ENCODE measurements around the gene ZNF341.

ZNF341 gene

GRCh38 chr20:33709398-33709797 lies 22.4 kb upstream of the ZNF341 start:
- Histone ChIP-seq H3K14ac (ENCODE audit: low read length) (no peak overlapping the region), H2BK15ac (ENCODE audit: low read length) (no peak overlapping the region), H3K79me1 (ENCODE audit: low read depth, low read length) (no peaks in the 10 kb centered on the region), H4K8ac (ENCODE audit: low read depth, low read length) (no peak overlapping the region), H3K4me3 (ENCODE audit: low read length in 2 of 2) (no peak overlapping the region), H2AFZ (ENCODE audit: low read length) (no peak overlapping the region), H3K4me2 (ENCODE audit: insufficient read depth, low read length, poor library complexity, severe bottlenecking) (no peak overlapping the region), H4K91ac (ENCODE audit: low read depth, low read length, poor library complexity) (no peak overlapping the region), H2BK120ac (ENCODE audit: low read depth, low read length) (no peak overlapping the region), H3K9me3 (replicated peaks in 1 of 2; ENCODE audit: control insufficient read depth in 2 of 2, insufficient read depth in 1 of 2, low read depth in 1 of 2, low read length in 2 of 2) (no peaks in the 10 kb centered on the region), H3K9ac (ENCODE audit: low read depth, low read length, poor library complexity) (no peak overlapping the region), H2AK5ac (ENCODE audit: low read depth, low read length) (no peak overlapping the region), H3K4ac (ENCODE audit: low read length) (no peak overlapping the region), H3K27ac (replicated peaks; ENCODE audit: low read length) (no peak overlapping the region), H3K23ac (ENCODE audit: low read depth, low read length, poor library complexity) (no peak overlapping the region), H3K4me1 (ENCODE audit: control insufficient read depth in 2 of 2, insufficient read depth in 1 of 2, low read depth in 1 of 2, low read length in 2 of 2) (no peaks in the 10 kb centered on the region), H3K27me3 (ENCODE audit: control insufficient read depth in 3 of 3, insufficient read depth in 3 of 3, low read depth in 1 of 3, low read length in 3 of 3) (peaks cover 0 to 17% (median 0%) of the 10 kb centered on the region in 3 experiments), H3K36me3 (replicated peaks in 1 of 2; ENCODE audit: control insufficient read depth in 2 of 2, insufficient read depth in 2 of 2, low read length in 2 of 2) (no peaks in the 10 kb centered on the region), H2BK12ac (ENCODE audit: low read length) (no peak overlapping the region), H2BK5ac (ENCODE audit: low read length) (no peak overlapping the region), H3K18ac (ENCODE audit: low read length) (no peak overlapping the region)
- no CpG with 5 or more reads among the region's 2 CpGs for WGBS, 2 donors (ENCODE audit: extremely low coverage in 2 of 2, insufficient read length in 2 of 2, insufficient replicate concordance in 1 of 2)
- no peak for DNase-seq (ENCODE audit: low spot score)

GRCh38 chr20:33709905-33710541 lies 21.8 kb upstream of the ZNF341 start:
- WGBS, 2 donors (ENCODE audit: extremely low coverage in 2 of 2, insufficient read length in 2 of 2, insufficient replicate concordance in 1 of 2) = 100% methylated on average over 7 of the region's 16 CpGs; no CpG with 5 or more reads in 1 of the 2 donors
- Histone ChIP-seq H3K4me1 (ENCODE audit: control insufficient read depth in 2 of 2, insufficient read depth in 1 of 2, low read depth in 1 of 2, low read length in 2 of 2) (no peaks in the 10 kb centered on the region), H3K79me1 (ENCODE audit: low read depth, low read length) (no peaks in the 10 kb centered on the region), H2BK12ac (ENCODE audit: low read length) (no peak overlapping the region), H4K91ac (ENCODE audit: low read depth, low read length, poor library complexity) (no peak overlapping the region), H3K36me3 (replicated peaks in 1 of 2; ENCODE audit: control insufficient read depth in 2 of 2, insufficient read depth in 2 of 2, low read length in 2 of 2) (no peaks in the 10 kb centered on the region), H3K4me2 (ENCODE audit: insufficient read depth, low read length, poor library complexity, severe bottlenecking) (no peak overlapping the region), H3K9me3 (replicated peaks in 1 of 2; ENCODE audit: control insufficient read depth in 2 of 2, insufficient read depth in 1 of 2, low read depth in 1 of 2, low read length in 2 of 2) (no peaks in the 10 kb centered on the region), H3K23ac (ENCODE audit: low read depth, low read length, poor library complexity) (no peak overlapping the region), H3K18ac (ENCODE audit: low read length) (no peak overlapping the region), H2BK120ac (ENCODE audit: low read depth, low read length) (no peak overlapping the region), H2BK15ac (ENCODE audit: low read length) (no peak overlapping the region), H3K4ac (ENCODE audit: low read length) (no peak overlapping the region), H3K14ac (ENCODE audit: low read length) (no peak overlapping the region), H2AFZ (ENCODE audit: low read length) (no peak overlapping the region), H2AK5ac (ENCODE audit: low read depth, low read length) (no peak overlapping the region), H4K8ac (ENCODE audit: low read depth, low read length) (no peak overlapping the region), H2BK5ac (ENCODE audit: low read length) (no peak overlapping the region), H3K9ac (ENCODE audit: low read depth, low read length, poor library complexity) (no peak overlapping the region), H3K4me3 (ENCODE audit: low read length in 2 of 2) (no peak overlapping the region), H3K27me3 (ENCODE audit: control insufficient read depth in 3 of 3, insufficient read depth in 3 of 3, low read depth in 1 of 3, low read length in 3 of 3) (peaks cover 0 to 17% (median 0%) of the 10 kb centered on the region in 3 experiments), H3K27ac (replicated peaks; ENCODE audit: low read length) (no peak overlapping the region)
- no peak for DNase-seq (ENCODE audit: low spot score)

- no peak overlapping the region for H4K91ac ChIP-seq (ENCODE audit: low read depth, low read length, poor library complexity)
- no peak overlapping the region for H3K14ac ChIP-seq (ENCODE audit: low read length)
- peaks cover 0 to 17% (median 0%) of the 10 kb centered on the region in 3 experiments for H3K27me3 ChIP-seq (ENCODE audit: control insufficient read depth in 3 of 3, insufficient read depth in 3 of 3, low read depth in 1 of 3, low read length in 3 of 3)
Measured at GRCh38 chr20:33710681-33711445, 20.9 kb upstream of the ZNF341 start.

GRCh38 chr20:33711446-33711738 lies 20.4 kb upstream of the ZNF341 start:
- Histone ChIP-seq H3K4me3 (ENCODE audit: low read length in 2 of 2) (no peak overlapping the region), H4K8ac (ENCODE audit: low read depth, low read length) (no peak overlapping the region), H2AK5ac (ENCODE audit: low read depth, low read length) (no peak overlapping the region), H3K36me3 (replicated peaks in 1 of 2; ENCODE audit: control insufficient read depth in 2 of 2, insufficient read depth in 2 of 2, low read length in 2 of 2) (no peaks in the 10 kb centered on the region), H2BK120ac (ENCODE audit: low read depth, low read length) (no peak overlapping the region), H2BK5ac (ENCODE audit: low read length) (no peak overlapping the region), H3K23ac (ENCODE audit: low read depth, low read length, poor library complexity) (no peak overlapping the region), H3K14ac (ENCODE audit: low read length) (no peak overlapping the region), H3K4me2 (ENCODE audit: insufficient read depth, low read length, poor library complexity, severe bottlenecking) (no peak overlapping the region), H3K4ac (ENCODE audit: low read length) (no peak overlapping the region), H3K27ac (replicated peaks; ENCODE audit: low read length) (no peak overlapping the region), H2BK15ac (ENCODE audit: low read length) (no peak overlapping the region), H3K27me3 (ENCODE audit: control insufficient read depth in 3 of 3, insufficient read depth in 3 of 3, low read depth in 1 of 3, low read length in 3 of 3) (peaks cover 0 to 19% (median 0%) of the 10 kb centered on the region in 3 experiments), H3K18ac (ENCODE audit: low read length) (no peak overlapping the region), H2BK12ac (ENCODE audit: low read length) (no peak overlapping the region), H4K91ac (ENCODE audit: low read depth, low read length, poor library complexity) (no peak overlapping the region), H3K79me1 (ENCODE audit: low read depth, low read length) (no peaks in the 10 kb centered on the region), H2AFZ (ENCODE audit: low read length) (no peak overlapping the region), H3K4me1 (ENCODE audit: control insufficient read depth in 2 of 2, insufficient read depth in 1 of 2, low read depth in 1 of 2, low read length in 2 of 2) (no peaks in the 10 kb centered on the region), H3K9ac (ENCODE audit: low read depth, low read length, poor library complexity) (no peak overlapping the region), H3K9me3 (replicated peaks in 1 of 2; ENCODE audit: control insufficient read depth in 2 of 2, insufficient read depth in 1 of 2, low read depth in 1 of 2, low read length in 2 of 2) (no peaks in the 10 kb centered on the region)
- no CpG with 5 or more reads among the region's 1 CpG for WGBS, 2 donors (ENCODE audit: extremely low coverage in 2 of 2, insufficient read length in 2 of 2, insufficient replicate concordance in 1 of 2)
- DNase-seq (ENCODE audit: low spot score) = no peak

More at GRCh38 chr20:33710681-33711445, 20.9 kb upstream of the ZNF341 start:
- Histone ChIP-seq H4K8ac (ENCODE audit: low read depth, low read length) (no peak overlapping the region), H3K36me3 (replicated peaks in 1 of 2; ENCODE audit: control insufficient read depth in 2 of 2, insufficient read depth in 2 of 2, low read length in 2 of 2) (no peaks in the 10 kb centered on the region), H3K4me1 (ENCODE audit: control insufficient read depth in 2 of 2, insufficient read depth in 1 of 2, low read depth in 1 of 2, low read length in 2 of 2) (no peaks in the 10 kb centered on the region), H3K9ac (ENCODE audit: low read depth, low read length, poor library complexity) (no peak overlapping the region), H3K4ac (ENCODE audit: low read length) (no peak overlapping the region), H2BK120ac (ENCODE audit: low read depth, low read length) (no peak overlapping the region), H2AK5ac (ENCODE audit: low read depth, low read length) (no peak overlapping the region), H2BK12ac (ENCODE audit: low read length) (no peak overlapping the region), H3K9me3 (replicated peaks in 1 of 2; ENCODE audit: control insufficient read depth in 2 of 2, insufficient read depth in 1 of 2, low read depth in 1 of 2, low read length in 2 of 2) (no peaks in the 10 kb centered on the region), H3K23ac (ENCODE audit: low read depth, low read length, poor library complexity) (no peak overlapping the region), H2AFZ (ENCODE audit: low read length) (no peak overlapping the region), H3K4me3 (ENCODE audit: low read length in 2 of 2) (no peak overlapping the region), H3K4me2 (ENCODE audit: insufficient read depth, low read length, poor library complexity, severe bottlenecking) (no peak overlapping the region), H3K18ac (ENCODE audit: low read length) (no peak overlapping the region), H2BK15ac (ENCODE audit: low read length) (no peak overlapping the region), H3K79me1 (ENCODE audit: low read depth, low read length) (no peaks in the 10 kb centered on the region), H2BK5ac (ENCODE audit: low read length) (no peak overlapping the region), H3K27ac (replicated peaks; ENCODE audit: low read length) (no peak overlapping the region)
- no CpG with 5 or more reads among the region's 14 CpGs for WGBS, 2 donors (ENCODE audit: extremely low coverage in 2 of 2, insufficient read length in 2 of 2, insufficient replicate concordance in 1 of 2)
- DNase-seq (ENCODE audit: low spot score) = no peak
